HG03103 (cell line): ENCODE measurements around the gene CLK2.

Experiments used
- ATAC-seq: cut with Tn5 transposase; IDR thresholded peaks from one replicate; pipeline ENCODE4 v1.9.1; 2021; ENCODE audit warnings: low read depth; ENCODE audit not compliant: unreplicated experiment

CLK2 gene

GRCh38 chr1:155273343-155274245, at the start of gene CLK2:
Gene CLK2, minus strand, starts transcription at chr1:155273504. Its CDS starts 2,527 bp downstream, at chr1:155270977.
- peak; percentile 46 for ATAC-seq

- ATAC-seq = no peak
Observed at GRCh38 chr1:155322571-155322952, 49.3 kb upstream of the CLK2 start.

- ATAC-seq = no peak
Observed at GRCh38 chr1:155321639-155322503, 48.6 kb upstream of the CLK2 start.

- no peak for ATAC-seq
Observed at GRCh38 chr1:155320661-155321617, 47.6 kb upstream of the CLK2 start, which contains the start of gene RUSC1. Gene RUSC1, plus strand, starts transcription at chr1:155320894. Its CDS starts 880 bp downstream, at chr1:155321774.

- ATAC-seq = no peak
Observed at GRCh38 chr1:155320252-155320651, 46.9 kb upstream of the CLK2 start.

- no peak for ATAC-seq
Observed at GRCh38 chr1:155319536-155319935, 46.2 kb upstream of the CLK2 start.

GRCh38 chr1:155318082-155318481, 44.8 kb upstream of the CLK2 start:
- ATAC-seq = no peak

GRCh38 chr1:155316922-155317321, 43.6 kb upstream of the CLK2 start:
- no peak for ATAC-seq

- ATAC-seq = no peak
Observed at GRCh38 chr1:155313261-155313660, 40.0 kb upstream of the CLK2 start.

GRCh38 chr1:155309423-155310021, 36.2 kb upstream of the CLK2 start:
- ATAC-seq = no peak

- ATAC-seq = peak; percentile 94
Observed at GRCh38 chr1:155308493-155309422, 35.5 kb upstream of the CLK2 start, which contains the start of gene FDPS. Gene FDPS, plus strand, starts transcription at chr1:155308866. Its CDS starts 924 bp downstream, at chr1:155309790.

- ATAC-seq = no peak
Observed at GRCh38 chr1:155307247-155307740, 34.0 kb upstream of the CLK2 start.

- ATAC-seq = no peak
Observed at GRCh38 chr1:155305881-155306391, 32.6 kb upstream of the CLK2 start.

- ATAC-seq = no peak
Observed at GRCh38 chr1:155304558-155305063, 31.3 kb upstream of the CLK2 start.

GRCh38 chr1:155301342-155301841, 28.1 kb upstream of the CLK2 start, which contains the start of gene PKLR:
Gene PKLR, minus strand, starts transcription at chr1:155301438. Its CDS starts 43 bp downstream, at chr1:155301395.
- ATAC-seq = no peak

- ATAC-seq = no peak
Observed at GRCh38 chr1:155300553-155301329, 27.4 kb upstream of the CLK2 start.

GRCh38 chr1:155300024-155300423, 26.7 kb upstream of the CLK2 start:
- ATAC-seq = no peak
